Large intestine (tissue), 3 donors: ENCODE results near the gene CDC27. TPM values are rescaled to one million over a fixed set of nuclear protein-coding genes. Genes with fewer than 3 reads are reported as not detected.
"Not testable (repeated sequence)": the region's sequence is repeated elsewhere in the genome, so short reads cannot be mapped to it uniquely, and the experiment has no call there.

Experiments
- DNase-seq, 2 donors: peaks; one replicate each; pipeline versions ENCODE4 v3.0.0 to v3.0.0-alpha.2; 2013
- H3K27ac ChIP-seq: one replicate; pipeline ENCODE4 v1.5.1; 2013; ENCODE audit warnings: low read length
- H3K27me3 ChIP-seq: 2 replicates; pipeline ENCODE4 v1.6.1; 2013; ENCODE audit warnings: low read length; ENCODE audit not compliant: control insufficient read depth, insufficient read depth
- H3K36me3 ChIP-seq: 2 replicates; pipeline ENCODE4 v1.6.1; 2013; ENCODE audit warnings: low read length; ENCODE audit not compliant: control insufficient read depth, insufficient read depth
- H3K4me1 ChIP-seq: one replicate; pipeline ENCODE4 v1.6.1; 2013; ENCODE audit warnings: low read length; ENCODE audit not compliant: control insufficient read depth, insufficient read depth
- H3K4me3 ChIP-seq: one replicate; pipeline ENCODE4 v1.5.1; 2013; ENCODE audit warnings: low read length
- H3K9me3 ChIP-seq: one replicate; pipeline ENCODE4 v1.6.1; 2013; ENCODE audit warnings: mild to moderate bottlenecking, low read depth, low read length, moderate library complexity; ENCODE audit not compliant: control insufficient read depth
- WGBS: methylation state at CpG from one replicate; pipeline ENCODE4 v1.1.5; 2013; ENCODE audit warnings: low lambda C conversion rate; ENCODE audit not compliant: insufficient coverage; 5-methylcytosine and 5-hydroxymethylcytosine counted together
- polyA plus RNA-seq: library from polyadenylated mRNA; unstranded; fragments of 120-200 nt; gene quantifications from one replicate; pipeline ENCODE4 v1.2.1, GENCODE V29; 2013

The CDC27 gene
- polyA plus RNA-seq, 1 donor = 33.5 TPM

GRCh38 chr17:47229535-47230443 lies 40.7 kb upstream of the CDC27 start:
- Histone ChIP-seq H3K36me3 (no peaks in the 10 kb centered on the region), H3K9me3 (no peaks in the 10 kb centered on the region), H3K27ac (peak overlapping the region; percentile 17), H3K27me3 (no peaks in the 10 kb centered on the region), H3K4me1 (no peaks in the 10 kb centered on the region), H3K4me3 (no peak overlapping the region)
- DNase-seq = peak; percentile 84 to 85
- WGBS = 70% methylated on average over 2 of the region's 22 CpGs

DNA sequence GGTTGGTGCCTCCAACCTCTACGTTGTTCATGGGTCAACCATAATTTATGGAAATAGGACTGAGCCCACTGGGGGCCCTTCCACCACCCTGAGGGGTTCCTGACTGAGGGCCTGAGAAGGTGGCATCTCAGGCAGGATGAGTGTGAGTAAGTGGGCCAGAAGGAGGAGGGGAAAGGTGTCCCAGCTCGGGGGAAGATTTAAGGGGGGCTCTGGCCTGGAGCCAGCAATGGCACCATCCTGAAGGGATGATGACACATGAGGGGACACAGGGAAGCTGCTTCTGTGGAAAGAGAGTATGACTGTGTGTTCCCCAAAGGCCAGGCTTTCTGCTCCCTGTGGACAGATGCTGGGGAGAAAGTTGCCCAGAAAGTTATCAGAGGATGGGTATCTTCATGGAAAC lies 38.8 kb upstream of the CDC27 start:
- Histone ChIP-seq H3K27me3 (no peaks in the 10 kb centered on the region), H3K36me3 (no peaks in the 10 kb centered on the region), H3K4me1 (peaks cover 10% of the 10 kb centered on the region), H3K27ac (no peak overlapping the region), H3K9me3 (peaks cover 5% of the 10 kb centered on the region), H3K4me3 (no peak overlapping the region)
- WGBS = no CpG with 5 or more reads among the region's 2 CpGs
- no peak for DNase-seq

DNA sequence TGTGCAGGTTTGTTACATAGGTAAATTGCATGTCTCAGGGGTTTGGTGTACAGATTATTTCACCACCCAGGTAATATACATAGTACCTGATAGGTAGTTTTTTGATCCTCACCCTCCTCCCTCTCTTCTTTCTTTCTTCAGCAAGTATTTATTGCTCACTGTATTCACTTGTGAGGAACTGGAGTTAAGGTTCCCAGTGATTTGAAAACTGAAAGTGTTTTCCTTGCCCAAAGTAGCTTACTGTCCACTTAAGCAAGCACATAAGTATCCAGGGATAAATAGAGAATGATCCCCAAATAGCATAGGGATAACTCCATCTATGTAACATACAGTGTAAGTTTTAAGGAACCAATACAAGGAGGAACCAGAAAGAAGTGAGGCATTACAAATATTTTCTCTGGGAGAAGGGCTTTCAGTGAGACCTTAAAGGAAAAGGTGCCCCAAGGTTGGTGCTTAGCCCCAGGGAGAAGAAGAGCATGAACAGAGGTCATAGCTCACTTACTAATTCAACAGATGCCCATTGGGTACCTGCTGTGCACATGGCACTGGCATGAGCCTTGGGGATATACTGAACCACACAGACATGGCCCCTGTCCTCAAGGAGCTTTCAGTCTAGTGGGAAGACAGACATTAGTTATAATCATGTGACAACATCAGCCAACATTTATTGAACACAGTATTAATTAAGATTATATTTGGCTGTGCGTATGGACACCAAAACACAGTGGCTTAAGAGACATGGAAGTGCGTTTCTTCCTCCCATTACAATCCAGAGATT lies 37.0 kb upstream of the CDC27 start:
- no peaks in the 10 kb centered on the region for H3K27me3 ChIP-seq
- H3K4me3 ChIP-seq = no peak overlapping the region
- no peak for DNase-seq
- WGBS = no CpG with 5 or more reads among the region's 2 CpGs
- H3K4me1 ChIP-seq = peaks cover 24% of the 10 kb centered on the region
- H3K27ac ChIP-seq = no peak overlapping the region
- H3K36me3 ChIP-seq = no peaks in the 10 kb centered on the region
- H3K9me3 ChIP-seq = peaks cover 5% of the 10 kb centered on the region

DNA sequence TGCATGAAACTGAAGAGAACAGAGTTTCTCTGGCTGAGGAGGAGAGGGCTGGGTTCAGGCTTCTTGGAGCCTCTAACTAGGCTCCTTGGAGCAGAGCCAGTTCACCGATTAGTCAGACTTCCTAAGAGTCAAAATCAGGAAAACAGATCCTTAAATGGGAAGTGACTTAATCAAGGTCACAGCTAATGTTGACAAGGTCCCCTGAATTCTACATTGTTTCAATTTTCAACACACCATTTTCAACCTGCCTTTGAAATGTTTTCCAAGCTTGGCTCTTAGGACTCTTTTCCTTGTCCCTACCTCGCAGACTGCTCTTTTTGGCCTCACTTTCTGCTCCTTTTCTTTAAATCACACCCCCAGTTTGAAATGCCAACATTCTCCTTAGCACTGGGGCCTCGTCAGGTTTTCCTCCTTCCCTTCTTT lies 36.4 kb upstream of the CDC27 start:
- no peak overlapping the region for H3K4me3 ChIP-seq
- no peak overlapping the region for H3K27ac ChIP-seq
- 100% methylated on average over 2 of the region's 3 CpGs for WGBS
- H3K9me3 ChIP-seq = peaks cover 5% of the 10 kb centered on the region
- peaks cover 24% of the 10 kb centered on the region for H3K4me1 ChIP-seq
- no peaks in the 10 kb centered on the region for H3K27me3 ChIP-seq
- DNase-seq = no peak
- no peaks in the 10 kb centered on the region for H3K36me3 ChIP-seq

- no peak for DNase-seq
- no CpG with 5 or more reads among the region's 1 CpG for WGBS
- H3K4me3 ChIP-seq = no peak overlapping the region
- H3K27ac ChIP-seq = no peak overlapping the region
- H3K27me3 ChIP-seq = no peaks in the 10 kb centered on the region
- H3K36me3 ChIP-seq = no peaks in the 10 kb centered on the region
- H3K9me3 ChIP-seq = peaks cover 5% of the 10 kb centered on the region
- H3K4me1 ChIP-seq = peaks cover 24% of the 10 kb centered on the region
These were observed 35.9 kb upstream of the CDC27 start for GRCh38 chr17:47224966-47225365.

- H3K4me3 ChIP-seq, H3K36me3 ChIP-seq, H3K27me3 ChIP-seq, DNase-seq, H3K9me3 ChIP-seq: not testable (repeated sequence)
- Histone ChIP-seq H3K27ac (peak overlapping the region; percentile 50), H3K4me1 (peaks cover 31% of the 10 kb centered on the region)
- no CpG with 5 or more reads among the region's 2 CpGs for WGBS
These were observed 35.0 kb upstream of the CDC27 start for GRCh38 chr17:47224077-47224476.

DNA sequence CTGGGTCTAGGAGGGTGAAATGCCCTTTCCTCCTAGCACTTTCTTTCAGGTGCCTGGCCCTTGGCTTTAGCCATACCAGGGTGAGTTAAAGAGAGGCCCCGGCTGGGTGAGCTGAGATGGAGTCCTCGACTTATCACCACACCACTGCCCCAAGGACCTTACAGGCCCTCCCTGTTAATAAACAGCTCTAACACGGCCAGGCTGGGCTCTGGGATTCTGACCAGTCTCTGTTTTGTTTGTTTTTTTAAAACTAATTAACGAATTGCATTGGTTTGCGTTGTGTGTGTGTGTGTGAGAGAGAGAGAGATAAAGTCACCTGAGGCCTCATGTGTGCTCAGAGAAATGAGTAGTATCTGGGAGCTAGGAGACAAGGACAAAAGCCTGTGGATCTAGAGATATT lies 34.4 kb upstream of the CDC27 start:
- peaks cover 5% of the 10 kb centered on the region for H3K9me3 ChIP-seq
- DNase-seq = peak in 1 of 2 donors; percentile 63
- WGBS = 20% methylated on average over 1 of the region's 5 CpGs
- no peaks in the 10 kb centered on the region for H3K27me3 ChIP-seq
- H3K4me3 ChIP-seq = no peak overlapping the region
- peak overlapping the region; percentile 50 for H3K27ac ChIP-seq
- peaks cover 33% of the 10 kb centered on the region for H3K4me1 ChIP-seq
- no peaks in the 10 kb centered on the region for H3K36me3 ChIP-seq

DNA sequence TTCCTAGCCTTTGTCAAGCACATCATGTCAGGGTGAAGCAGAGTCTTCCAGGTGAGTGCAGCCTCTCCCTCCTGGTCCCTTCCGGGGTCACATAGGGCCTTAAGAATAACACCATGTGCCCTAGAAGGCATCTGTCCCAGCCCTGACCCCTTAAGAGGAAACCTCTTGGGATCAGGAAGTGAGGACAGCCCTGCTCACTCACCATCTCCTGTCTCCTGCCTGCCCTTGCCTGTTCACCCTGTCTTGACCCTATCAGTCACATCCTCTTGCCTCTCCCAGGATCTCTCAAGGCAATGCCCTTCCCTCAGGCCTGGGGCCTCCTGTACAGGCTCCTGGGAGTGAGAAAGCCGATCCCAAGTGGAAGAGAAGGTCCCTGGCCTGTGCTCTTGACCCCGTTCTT lies 33.9 kb upstream of the CDC27 start:
- H3K9me3 ChIP-seq = peaks cover 5% of the 10 kb centered on the region
- H3K27ac ChIP-seq = peak overlapping the region; percentile 50
- H3K36me3 ChIP-seq = no peaks in the 10 kb centered on the region
- no CpG with 5 or more reads among the region's 3 CpGs for WGBS
- H3K4me3 ChIP-seq = no peak overlapping the region
- H3K27me3 ChIP-seq = no peaks in the 10 kb centered on the region
- H3K4me1 ChIP-seq = peaks cover 33% of the 10 kb centered on the region
- DNase-seq = peak in 1 of 2 donors; percentile 45

GRCh38 chr17:47222047-47222446 lies 33.0 kb upstream of the CDC27 start:
- WGBS = no CpG with 5 or more reads among the region's 4 CpGs
- no peaks in the 10 kb centered on the region for H3K36me3 ChIP-seq
- H3K27me3 ChIP-seq = no peaks in the 10 kb centered on the region
- H3K4me3 ChIP-seq = no peak overlapping the region
- peaks cover 33% of the 10 kb centered on the region for H3K4me1 ChIP-seq
- DNase-seq = peak in 1 of 2 donors; percentile 51
- H3K27ac ChIP-seq = no peak overlapping the region
- H3K9me3 ChIP-seq = peaks cover 5% of the 10 kb centered on the region

DNA sequence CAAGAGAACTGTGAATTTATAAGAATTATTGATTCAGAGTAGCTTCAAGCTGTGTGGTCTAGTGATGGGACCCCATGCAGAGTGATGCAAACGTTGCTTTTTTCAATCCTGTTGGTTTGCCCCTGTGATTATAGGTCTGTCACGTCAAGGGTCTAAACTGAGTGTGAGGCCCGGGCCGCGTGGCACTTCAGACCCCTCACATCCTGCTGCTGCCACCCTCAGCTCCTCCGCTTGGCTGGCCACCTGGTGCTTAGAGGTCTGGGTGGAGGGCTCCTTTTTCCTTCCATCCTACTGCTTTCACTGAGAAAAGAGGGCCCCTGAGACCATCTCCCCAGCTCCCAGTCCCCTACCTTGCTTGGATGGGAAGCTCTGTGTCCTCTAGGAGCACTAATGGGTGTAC lies 32.1 kb upstream of the CDC27 start:
- Histone ChIP-seq H3K27ac (no peak overlapping the region), H3K4me3 (no peak overlapping the region), H3K36me3 (no peaks in the 10 kb centered on the region), H3K9me3 (peaks cover 5% of the 10 kb centered on the region), H3K4me1 (peaks cover 33% of the 10 kb centered on the region), H3K27me3 (no peaks in the 10 kb centered on the region)
- DNase-seq = no peak
- no CpG with 5 or more reads among the region's 6 CpGs for WGBS
